HG03571 (cell line): ENCODE results near the gene PLS3.

ENCODE experiments used
- ATAC-seq: cut with Tn5 transposase; IDR thresholded peaks from one replicate; pipeline ENCODE4 v1.9.1; 2021; ENCODE audit not compliant: unreplicated experiment

The PLS3 gene

GRCh38 chrX:115564243-115564642, 3.3 kb downstream of the PLS3 start:
- ATAC-seq: no peak

- no peak for ATAC-seq
Measured at GRCh38 chrX:115565888-115566287, 4.9 kb downstream of the PLS3 start.

DNA sequence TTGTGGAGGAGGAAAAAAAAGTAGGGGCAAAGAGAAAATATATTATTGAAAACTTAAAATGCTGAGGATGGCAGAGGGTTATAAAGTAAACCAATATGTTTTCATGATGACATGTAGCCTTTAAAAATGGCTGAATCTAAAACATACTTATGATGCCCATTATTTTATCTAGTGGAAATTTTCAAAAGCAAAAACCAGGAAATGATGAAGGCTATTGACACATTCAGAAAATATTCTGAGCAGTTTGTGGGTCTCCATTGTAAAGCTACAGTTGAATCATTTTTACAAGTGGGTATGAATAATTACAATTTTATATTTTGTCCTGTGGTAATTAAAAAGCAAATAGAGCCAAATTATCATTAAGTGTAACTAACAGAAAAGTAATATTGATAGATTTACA, 10.7 kb downstream of the PLS3 start:
- no peak for ATAC-seq

DNA sequence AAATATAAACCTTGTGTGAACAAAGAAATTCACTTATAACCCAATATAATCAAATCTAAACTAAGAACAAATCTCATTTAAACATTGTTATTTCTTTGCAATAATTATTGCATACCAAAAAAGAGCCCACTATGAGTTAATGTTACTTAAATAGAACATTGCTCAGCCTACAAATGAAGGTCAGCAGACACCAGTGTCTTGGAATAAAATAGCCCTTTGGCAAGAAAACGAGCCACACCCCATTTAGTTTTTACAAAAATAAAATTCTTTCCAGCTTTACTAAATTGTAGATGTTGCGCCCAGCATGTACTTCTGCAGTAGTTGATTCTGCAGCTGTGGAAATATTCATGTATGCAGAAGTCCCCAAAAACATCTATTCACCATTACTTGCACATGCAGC, 12.2 kb downstream of the PLS3 start:
- no peak for ATAC-seq

DNA sequence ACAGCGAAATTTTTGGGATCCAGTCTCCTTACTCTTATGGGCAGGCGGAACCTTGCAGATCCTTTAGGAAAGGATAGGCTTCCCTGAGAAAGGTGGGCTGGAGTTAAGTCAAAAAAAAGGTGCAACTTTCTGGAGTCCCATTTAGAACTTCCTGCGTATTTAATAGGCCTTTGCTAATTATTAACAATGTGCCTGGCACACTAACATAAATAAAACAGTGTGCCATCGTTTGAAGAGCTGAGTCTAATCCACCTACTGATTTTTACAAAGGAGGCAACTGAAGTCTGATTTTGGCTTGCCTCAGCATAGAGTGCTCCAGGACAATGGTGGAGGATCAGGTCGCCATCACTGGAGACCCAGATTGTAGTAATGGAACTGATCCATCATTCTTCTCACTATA, 15.7 kb downstream of the PLS3 start:
- ATAC-seq: no peak

DNA sequence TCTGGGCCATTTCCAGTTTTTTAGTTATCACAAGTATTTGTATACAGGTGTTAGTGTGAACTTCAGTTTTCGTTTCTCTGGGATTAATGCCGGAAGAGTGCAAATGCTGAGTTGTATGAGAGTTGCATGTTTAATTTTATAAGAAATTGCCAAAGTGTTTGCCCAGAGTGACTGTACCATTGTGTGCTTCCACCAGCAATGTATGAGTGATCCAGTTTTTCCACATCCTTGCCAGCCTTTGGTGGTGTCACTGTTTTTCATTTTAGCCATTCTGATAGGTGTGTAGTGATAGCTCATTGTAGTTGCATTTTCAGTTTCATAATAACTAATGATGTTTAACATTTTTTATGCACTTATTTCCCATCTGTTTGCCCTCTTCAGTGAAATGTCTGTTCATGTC, 18.4 kb downstream of the PLS3 start:
- ATAC-seq: no peak

DNA sequence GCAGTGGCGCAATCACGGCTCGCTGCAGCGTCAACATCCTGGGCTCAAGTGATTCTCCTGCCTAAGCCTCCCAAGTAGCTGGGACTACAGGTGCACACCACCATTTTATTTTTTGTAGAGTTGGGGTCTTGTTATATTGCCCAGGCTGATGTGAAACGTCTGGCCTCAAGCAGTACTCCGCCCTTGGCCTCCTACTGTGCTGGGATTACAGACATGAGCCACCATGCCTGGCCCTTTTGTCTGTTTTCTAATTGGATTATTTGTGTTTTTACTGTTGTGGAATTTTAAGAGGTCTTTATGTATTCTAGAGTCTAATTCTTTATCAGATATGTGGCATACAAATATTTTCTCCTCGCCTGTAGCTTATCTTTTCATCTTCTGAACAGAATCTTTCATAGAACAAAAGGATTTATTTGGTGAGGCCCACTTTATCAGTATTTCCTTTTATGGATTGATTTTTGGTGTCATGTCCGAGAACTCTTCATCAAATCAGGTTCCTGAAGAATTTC, 18.9 kb downstream of the PLS3 start:
- no peak for ATAC-seq

GRCh38 chrX:115581759-115582615, 21.0 kb downstream of the PLS3 start:
- no peak for ATAC-seq

- no peak for ATAC-seq
Measured at GRCh38 chrX:115582616-115583495, 21.9 kb downstream of the PLS3 start.

GRCh38 chrX:115583496-115584004, 22.6 kb downstream of the PLS3 start:
- no peak for ATAC-seq

GRCh38 chrX:115584696-115585095, 23.7 kb downstream of the PLS3 start:
- ATAC-seq: no peak

- ATAC-seq: no peak
Measured at GRCh38 chrX:115588179-115588578, 27.2 kb downstream of the PLS3 start.

GRCh38 chrX:115589419-115589818, 28.4 kb downstream of the PLS3 start:
- ATAC-seq: no peak

- ATAC-seq: no peak
Measured at GRCh38 chrX:115591420-115591819, 30.4 kb downstream of the PLS3 start.

DNA sequence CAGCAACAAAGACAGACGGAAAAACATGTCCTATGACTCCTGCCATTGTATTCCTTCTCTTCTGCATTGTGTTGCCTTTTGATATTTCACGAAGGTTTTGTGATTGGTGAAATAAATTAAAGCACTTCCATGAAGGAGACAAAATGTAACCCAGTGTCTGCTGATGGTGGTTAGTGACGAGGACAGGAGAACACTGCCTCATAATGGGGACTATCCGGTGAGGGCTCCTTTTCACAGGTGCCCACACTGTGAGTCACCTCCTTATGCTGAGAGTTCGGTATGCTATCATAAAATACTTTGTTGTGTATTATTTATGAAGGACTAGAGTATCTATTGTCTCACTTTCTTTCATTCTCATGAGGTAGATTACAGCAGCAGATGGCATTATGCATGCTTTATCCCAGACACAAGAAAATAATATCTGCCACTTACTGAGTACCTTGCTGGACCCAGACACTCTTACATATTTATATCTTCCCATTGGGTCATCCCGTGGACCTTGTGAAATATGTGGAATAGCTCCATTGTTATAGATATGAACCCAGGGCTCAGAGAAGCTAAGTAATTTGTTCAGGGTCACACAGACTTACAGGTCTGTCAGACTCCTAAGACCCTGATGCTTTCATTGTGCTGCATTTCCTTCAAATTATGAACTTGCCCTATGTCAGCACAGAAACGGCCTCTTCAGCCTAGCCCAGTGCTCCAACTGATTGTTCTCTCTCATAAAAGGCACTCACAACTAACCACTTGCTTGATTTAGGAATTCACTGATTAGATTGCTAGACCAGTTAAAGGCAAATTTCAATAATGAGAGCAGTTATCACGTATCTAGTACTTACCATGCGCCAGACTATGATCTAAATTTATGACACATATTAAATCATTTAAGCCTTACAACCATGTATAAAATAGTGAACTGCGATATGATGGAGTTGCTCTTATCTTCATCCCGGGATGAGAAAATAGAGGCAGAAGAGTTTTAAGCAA, 31.2 kb downstream of the PLS3 start:
- ATAC-seq: no peak

- no peak for ATAC-seq
Measured at GRCh38 chrX:115592997-115593734, 32.2 kb downstream of the PLS3 start.

DNA sequence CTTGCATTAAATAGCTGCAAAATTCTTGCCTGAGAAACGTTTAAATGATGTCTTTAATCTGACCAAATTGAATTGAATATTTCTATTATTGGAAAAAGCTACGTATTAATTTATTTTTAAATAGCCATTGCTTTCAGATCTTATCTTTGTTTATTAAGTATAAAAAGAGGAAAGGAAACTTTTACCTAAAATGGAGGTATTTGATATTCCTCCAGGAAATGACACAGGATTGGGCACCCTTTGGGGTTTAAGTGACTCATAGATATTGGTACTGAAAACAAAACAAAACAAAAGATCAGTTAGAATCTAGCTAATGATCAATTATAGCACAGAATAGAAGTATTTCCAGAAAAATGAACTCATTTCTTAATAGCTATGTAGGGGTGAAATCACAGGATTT, 34.1 kb downstream of the PLS3 start:
- no peak for ATAC-seq

- ATAC-seq: no peak
Measured at GRCh38 chrX:115598556-115598955, 37.6 kb downstream of the PLS3 start.

DNA sequence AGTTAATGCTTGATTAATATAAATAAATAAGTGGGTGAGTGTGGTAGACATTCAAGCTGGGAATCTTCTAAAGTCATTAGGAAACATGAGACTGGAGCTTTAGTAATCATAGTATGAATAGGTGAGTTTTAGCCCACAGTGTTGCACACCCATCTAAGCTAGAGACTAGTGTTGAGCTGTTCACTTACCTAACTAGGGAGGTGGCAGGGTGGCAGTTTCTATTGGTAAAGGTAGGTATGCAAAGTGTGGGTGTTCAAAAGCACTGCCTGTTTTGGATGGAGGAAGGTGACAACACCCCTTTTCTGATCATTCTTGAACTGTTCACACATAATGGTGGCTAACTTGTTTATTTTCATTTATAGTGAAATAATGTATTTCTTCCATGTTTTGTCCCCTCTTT, 41.3 kb downstream of the PLS3 start:
- ATAC-seq: no peak
